Thyroid gland (tissue), 4 donors: Measurements from ENCODE around the gene DGKB.

Source experiments
- POLR2A ChIP-seq, 2 donors: fragments of 450-650 bp; IDR thresholded peaks; one replicate each; pipeline ENCODE4 v1.6.1; 2017; ENCODE audit warnings: antibody characterized with exemption in 2 of 2, mild to moderate bottlenecking in 2 of 2, moderate library complexity in 1 of 2
- TF ChIP-seq, protein P1 (sequence below), 6 experiments: fragments of 200-600 bp in 3 of 6; fragments of 450-650 bp in 3 of 6; sonication (generic) in 3 of 6; IDR thresholded peaks; one replicate each; pipeline ENCODE4 v1.5.1; 2016 to 2019; ENCODE audit warnings: antibody characterized with exemption in 6 of 6, mild to moderate bottlenecking in 2 of 6, inconsistent platforms in 1 of 6, moderate library complexity in 1 of 6

DNA sequence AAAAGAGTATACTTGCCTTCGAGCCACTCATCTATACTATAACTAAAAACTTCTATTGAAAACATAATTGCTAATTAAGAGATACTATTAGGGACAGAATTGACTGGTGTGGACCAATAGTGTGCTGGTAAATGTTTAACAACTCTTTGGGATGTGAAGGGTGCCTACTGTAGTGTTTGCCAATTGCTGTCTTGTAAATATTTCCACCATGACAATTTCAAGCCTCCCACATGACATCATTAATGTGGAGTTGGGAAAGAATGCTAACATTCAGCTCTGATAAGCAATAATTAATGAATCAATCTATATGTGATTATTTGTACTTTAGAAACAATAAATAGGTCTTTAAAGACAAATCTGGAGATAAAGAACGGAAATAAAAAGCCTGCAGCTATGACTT lies 136.8 kb downstream of the DGKB start:
- TF ChIP-seq, protein P1, sequence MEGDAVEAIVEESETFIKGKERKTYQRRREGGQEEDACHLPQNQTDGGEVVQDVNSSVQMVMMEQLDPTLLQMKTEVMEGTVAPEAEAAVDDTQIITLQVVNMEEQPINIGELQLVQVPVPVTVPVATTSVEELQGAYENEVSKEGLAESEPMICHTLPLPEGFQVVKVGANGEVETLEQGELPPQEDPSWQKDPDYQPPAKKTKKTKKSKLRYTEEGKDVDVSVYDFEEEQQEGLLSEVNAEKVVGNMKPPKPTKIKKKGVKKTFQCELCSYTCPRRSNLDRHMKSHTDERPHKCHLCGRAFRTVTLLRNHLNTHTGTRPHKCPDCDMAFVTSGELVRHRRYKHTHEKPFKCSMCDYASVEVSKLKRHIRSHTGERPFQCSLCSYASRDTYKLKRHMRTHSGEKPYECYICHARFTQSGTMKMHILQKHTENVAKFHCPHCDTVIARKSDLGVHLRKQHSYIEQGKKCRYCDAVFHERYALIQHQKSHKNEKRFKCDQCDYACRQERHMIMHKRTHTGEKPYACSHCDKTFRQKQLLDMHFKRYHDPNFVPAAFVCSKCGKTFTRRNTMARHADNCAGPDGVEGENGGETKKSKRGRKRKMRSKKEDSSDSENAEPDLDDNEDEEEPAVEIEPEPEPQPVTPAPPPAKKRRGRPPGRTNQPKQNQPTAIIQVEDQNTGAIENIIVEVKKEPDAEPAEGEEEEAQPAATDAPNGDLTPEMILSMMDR (IDR thresholded peaks at IDR 0.05) = no peak
- TF ChIP-seq POLR2A (IDR thresholded peaks at IDR 0.05) = no peak
